Lower leg skin (tissue), 4 donors: ENCODE data around the gene KAT6B. TPM values are rescaled to one million over a fixed set of nuclear protein-coding genes. Genes with fewer than 3 reads are reported as not detected.

Experiments
- DNase-seq, 2 donors: peaks; one replicate each; pipeline ENCODE4 v3.0.0-alpha.2; 2019; ENCODE audit warnings: low spot score in 2 of 2
- H3K4me3 ChIP-seq: fragments of 200-600 bp; sonication (generic); 2 replicates; pipeline ENCODE4 v1.5.1; 2017; ENCODE audit warnings: mild to moderate bottlenecking, low read depth; ENCODE audit not compliant: poor library complexity, severe bottlenecking
- POLR2A ChIP-seq, 2 donors: fragments of 450-650 bp; IDR thresholded peaks; one replicate each; pipeline ENCODE4 v1.6.1; 2016 to 2017; ENCODE audit warnings: antibody characterized with exemption in 2 of 2, mild to moderate bottlenecking in 1 of 2, moderate library complexity in 1 of 2
- WGBS, 2 donors: methylation state at CpG; one replicate each; pipeline ENCODE4 v1.1.5; 2018; 5-methylcytosine and 5-hydroxymethylcytosine counted together
- intact Hi-C: fragments of 100-400 bp; cut with DNase I; formaldehyde crosslinking; loops from one replicate; pipeline ENCODE4 v1.15.0; 2023; ENCODE audit warnings: low total_unique reads
- total RNA-seq, 4 donors: library from RNA; depleted of rRNA; stranded (reverse); fragments of >200 nt; gene quantifications; one replicate each; pipeline ENCODE4 v1.1.0, GENCODE V29; 2016
- TF ChIP-seq, protein P1 (sequence below), 3 donors: fragments of 450-650 bp; IDR thresholded peaks; one replicate each; pipeline ENCODE4 v1.5.1; 2016; ENCODE audit warnings: antibody characterized with exemption in 3 of 3, mild to moderate bottlenecking in 3 of 3, moderate library complexity in 2 of 3

KAT6B gene
- total RNA-seq, 4 donors from 2014 or later = 17.2 to 40.1 (median 34.5) TPM

DNA sequence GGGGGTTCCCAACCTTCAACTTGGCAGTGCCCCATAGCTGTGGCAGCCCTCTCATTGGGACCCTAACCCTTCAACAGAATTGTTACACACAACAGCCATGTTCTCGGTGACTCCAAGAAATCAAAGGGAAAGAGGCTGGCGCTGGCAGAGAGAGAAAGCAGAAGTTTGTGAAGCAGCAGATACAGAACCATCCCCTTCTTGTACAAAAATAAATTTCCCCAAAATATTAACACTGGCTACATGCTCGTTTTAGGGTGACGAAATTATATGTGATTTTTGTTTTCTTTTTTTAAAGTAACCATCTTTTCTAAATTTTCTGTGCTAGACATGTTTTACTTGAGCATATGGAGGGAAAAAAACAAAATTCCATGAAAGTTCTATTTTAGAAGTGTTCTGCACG is 239.9 kb downstream of the KAT6B start:
- no peak for DNase-seq
- no peak overlapping the region for H3K4me3 ChIP-seq
- intact Hi-C loops = no loop called here
- WGBS, 2 donors = 81 to 92% methylated on average over 5 of the region's 5 CpGs
- TF ChIP-seq POLR2A (IDR thresholded peaks at IDR 0.05) = no peak
- TF ChIP-seq, protein P1, sequence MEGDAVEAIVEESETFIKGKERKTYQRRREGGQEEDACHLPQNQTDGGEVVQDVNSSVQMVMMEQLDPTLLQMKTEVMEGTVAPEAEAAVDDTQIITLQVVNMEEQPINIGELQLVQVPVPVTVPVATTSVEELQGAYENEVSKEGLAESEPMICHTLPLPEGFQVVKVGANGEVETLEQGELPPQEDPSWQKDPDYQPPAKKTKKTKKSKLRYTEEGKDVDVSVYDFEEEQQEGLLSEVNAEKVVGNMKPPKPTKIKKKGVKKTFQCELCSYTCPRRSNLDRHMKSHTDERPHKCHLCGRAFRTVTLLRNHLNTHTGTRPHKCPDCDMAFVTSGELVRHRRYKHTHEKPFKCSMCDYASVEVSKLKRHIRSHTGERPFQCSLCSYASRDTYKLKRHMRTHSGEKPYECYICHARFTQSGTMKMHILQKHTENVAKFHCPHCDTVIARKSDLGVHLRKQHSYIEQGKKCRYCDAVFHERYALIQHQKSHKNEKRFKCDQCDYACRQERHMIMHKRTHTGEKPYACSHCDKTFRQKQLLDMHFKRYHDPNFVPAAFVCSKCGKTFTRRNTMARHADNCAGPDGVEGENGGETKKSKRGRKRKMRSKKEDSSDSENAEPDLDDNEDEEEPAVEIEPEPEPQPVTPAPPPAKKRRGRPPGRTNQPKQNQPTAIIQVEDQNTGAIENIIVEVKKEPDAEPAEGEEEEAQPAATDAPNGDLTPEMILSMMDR (IDR thresholded peaks at IDR 0.05) = no peak

DNA sequence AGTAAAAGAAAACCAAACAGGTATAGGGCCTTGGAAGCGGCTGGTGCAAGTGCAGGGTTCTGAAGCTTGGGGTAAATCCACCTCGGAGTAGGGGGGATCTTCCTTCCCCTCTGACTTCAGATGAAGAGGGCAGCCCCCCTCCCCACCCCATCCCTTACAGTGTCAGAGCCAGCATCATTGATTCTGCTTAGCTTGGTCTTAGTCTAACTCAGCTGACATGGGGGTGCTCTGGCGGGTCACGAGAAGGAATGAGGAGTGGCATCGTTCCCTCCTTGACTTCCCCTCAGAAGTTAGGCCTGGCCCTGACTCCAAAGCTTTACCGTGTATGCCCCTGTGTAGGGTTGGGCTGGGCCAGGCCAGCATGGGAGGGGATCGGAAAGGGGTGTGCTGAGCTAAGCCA is 240.9 kb downstream of the KAT6B start:
- H3K4me3 ChIP-seq = no peak overlapping the region
- no peak for DNase-seq
- WGBS, 2 donors = 89 to 90% methylated on average over 7 of the region's 7 CpGs
- TF ChIP-seq, protein P1 (IDR thresholded peaks at IDR 0.05) = no peak
- no peak for TF ChIP-seq POLR2A (IDR thresholded peaks at IDR 0.05)
- intact Hi-C loops = no loop called here

DNA sequence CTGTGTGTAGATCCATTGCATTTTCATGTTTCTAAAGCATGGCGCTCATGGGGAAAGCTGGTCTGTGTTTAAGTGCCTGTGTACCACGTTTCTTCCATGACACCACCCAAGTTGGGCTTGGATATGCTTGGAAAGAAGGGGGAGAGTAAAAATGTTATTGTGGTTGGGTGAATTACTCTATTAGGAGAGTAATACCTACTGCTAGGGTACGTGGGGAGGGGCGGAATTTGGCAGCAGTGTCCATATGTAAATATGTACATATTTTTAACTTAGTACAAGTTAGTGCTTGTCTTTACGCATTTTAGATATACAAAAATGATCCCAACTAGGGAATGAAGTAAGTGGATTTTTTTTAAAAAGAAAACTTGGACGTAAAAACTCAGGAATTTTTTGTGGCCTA is 242.1 kb downstream of the KAT6B start:
- no peak overlapping the region for H3K4me3 ChIP-seq
- intact Hi-C loops = no loop called here
- WGBS, 2 donors = 63 to 71% methylated on average over 5 to 6 of the region's 6 CpGs
- TF ChIP-seq POLR2A (IDR thresholded peaks at IDR 0.05) = no peak
- TF ChIP-seq, protein P1 (IDR thresholded peaks at IDR 0.05) = no peak
- DNase-seq = no peak

DNA sequence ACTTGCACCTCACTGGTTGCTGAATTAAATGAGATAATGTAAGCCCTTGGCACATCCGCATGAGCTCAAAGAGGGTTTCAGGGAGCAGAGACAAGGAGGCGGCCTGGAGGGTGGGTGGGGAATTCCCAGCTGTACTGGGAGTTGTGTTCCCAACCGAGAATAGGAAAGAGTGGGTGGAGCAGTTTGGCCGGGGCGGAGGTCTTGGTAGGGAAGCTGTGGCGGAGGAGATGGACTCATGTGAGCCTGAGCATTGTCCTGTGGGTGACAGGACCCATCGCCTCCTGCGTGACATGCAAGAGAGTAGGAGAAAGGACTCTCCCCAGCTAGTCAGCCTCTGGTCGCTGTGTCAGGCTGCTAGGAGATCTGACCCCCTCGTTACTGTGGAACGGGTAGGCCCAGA is 244.1 kb downstream of the KAT6B start:
- no peak overlapping the region for H3K4me3 ChIP-seq
- intact Hi-C loops = no loop called here
- 78 to 81% methylated on average over 11 of the region's 11 CpGs for WGBS, 2 donors
- TF ChIP-seq POLR2A (IDR thresholded peaks at IDR 0.05) = no peak
- TF ChIP-seq, protein P1 (IDR thresholded peaks at IDR 0.05) = no peak
- no peak for DNase-seq

DNA sequence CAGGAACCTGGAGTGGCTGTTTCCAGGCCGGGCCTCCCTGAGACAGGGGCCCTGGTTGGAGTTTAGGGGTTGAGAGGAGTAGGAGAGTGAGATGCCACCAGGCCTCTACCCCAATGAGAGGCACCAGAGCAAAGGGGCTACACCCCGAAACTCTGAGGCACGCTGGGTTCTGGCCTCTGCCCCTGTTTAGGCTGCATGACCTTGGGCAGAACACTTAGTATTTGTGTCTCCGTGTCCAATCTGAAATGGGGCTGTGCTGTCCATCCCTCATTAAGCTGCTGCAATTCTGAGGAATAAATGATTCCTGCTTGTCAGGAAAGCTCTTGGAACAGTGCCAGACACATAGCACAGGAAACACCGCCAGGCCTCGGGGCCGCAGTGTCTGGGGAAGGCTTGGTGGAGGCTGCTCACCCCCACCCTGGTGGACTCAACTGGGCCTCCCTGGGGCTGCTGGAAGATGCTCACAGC is 244.6 kb downstream of the KAT6B start:
- WGBS, 2 donors = 61 to 74% methylated on average over 7 of the region's 7 CpGs
- intact Hi-C loops = no loop called here
- no peak overlapping the region for H3K4me3 ChIP-seq
- no peak for DNase-seq
- no peak for TF ChIP-seq POLR2A (IDR thresholded peaks at IDR 0.05)
- TF ChIP-seq, protein P1 (IDR thresholded peaks at IDR 0.05) = no peak

DNA sequence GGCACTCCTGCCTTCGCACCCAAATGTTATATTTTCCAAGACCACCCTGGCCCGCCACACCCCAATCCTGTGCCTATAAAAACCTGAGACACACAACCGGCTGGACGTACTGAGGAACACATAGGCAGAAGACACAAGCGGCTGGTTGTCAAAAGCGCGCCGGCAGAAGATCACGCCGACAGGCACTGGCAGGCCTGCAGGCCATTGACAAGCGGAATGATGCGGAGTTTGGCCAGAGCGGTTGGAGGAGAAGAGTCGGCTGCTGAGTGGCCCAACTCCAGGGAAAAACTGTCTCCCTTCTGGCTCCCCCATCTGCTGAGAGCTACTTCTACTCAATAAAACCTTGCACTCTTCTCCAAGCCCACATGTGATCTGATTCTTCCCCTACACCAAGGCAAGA is 245.4 kb downstream of the KAT6B start:
- intact Hi-C loops = no loop called here
- WGBS, 2 donors = 76 to 83% methylated on average over 14 of the region's 14 CpGs
- H3K4me3 ChIP-seq = no peak overlapping the region
- no peak for TF ChIP-seq POLR2A (IDR thresholded peaks at IDR 0.05)
- TF ChIP-seq, protein P1 (IDR thresholded peaks at IDR 0.05) = no peak
- no peak for DNase-seq
